Liver (tissue), 9 donors: Measurements from ENCODE around the gene TBX21. TPM values are rescaled to one million over a fixed set of nuclear protein-coding genes. Genes with fewer than 3 reads are reported as not detected.
A peak's percentile ranks its signal among the peaks of the same experiment; 100 is the strongest.

ENCODE experiments used
- DNase-seq: peaks from one replicate; pipeline ENCODE4 v3.0.0-alpha.2; 2017; ENCODE audit warnings: low spot score
- H3K27ac ChIP-seq, 2 donors: one replicate each; pipeline ENCODE4 v1.7.0; 2013; ENCODE audit warnings: inconsistent platforms in 2 of 2, low read length in 2 of 2, control low read depth in 1 of 2, low read depth in 1 of 2, mild to moderate bottlenecking in 1 of 2
- H3K27me3 ChIP-seq, 4 donors: one replicate each; pipeline versions ENCODE4 v1.6.1 to v1.7.0; 2013; ENCODE audit warnings: low read length in 3 of 4, inconsistent platforms in 1 of 4, mild to moderate bottlenecking in 1 of 4, moderate library complexity in 1 of 4; ENCODE audit not compliant: control insufficient read depth in 4 of 4, insufficient read depth in 4 of 4
- H3K36me3 ChIP-seq, 4 donors: one replicate each; pipeline versions ENCODE4 v1.6.1 to v1.7.0; 2013; ENCODE audit warnings: low read length in 3 of 4, mild to moderate bottlenecking in 3 of 4, low read depth in 1 of 4, moderate library complexity in 1 of 4; ENCODE audit not compliant: control insufficient read depth in 4 of 4, insufficient read depth in 3 of 4
- H3K4me1 ChIP-seq, 4 donors: one replicate each; pipeline versions ENCODE4 v1.6.1 to v1.7.0; 2013; ENCODE audit warnings: low read length in 3 of 4, mild to moderate bottlenecking in 3 of 4, moderate library complexity in 1 of 4; ENCODE audit not compliant: control insufficient read depth in 4 of 4, insufficient read depth in 4 of 4
- H3K4me3 ChIP-seq, 3 donors: one replicate each; pipeline versions ENCODE4 v1.6.1 to v1.7.0; 2013; ENCODE audit warnings: low read length in 3 of 3, control low read depth in 1 of 3, low read depth in 1 of 3, mild to moderate bottlenecking in 1 of 3
- H3K9ac ChIP-seq, 2 donors: one replicate each; pipeline ENCODE4 v1.7.0; 2013; ENCODE audit warnings: low read length in 2 of 2, mild to moderate bottlenecking in 2 of 2, moderate library complexity in 2 of 2, control low read depth in 1 of 2, low read depth in 1 of 2
- H3K9me3 ChIP-seq, 4 donors: one replicate each; pipeline versions ENCODE4 v1.6.1 to v1.7.0; 2013; ENCODE audit warnings: low read length in 3 of 4; ENCODE audit not compliant: control insufficient read depth in 4 of 4
- ATF3 ChIP-seq: IDR thresholded peaks from 2 replicates; pipeline ENCODE4 v1.6.1; 2016; ENCODE audit warnings: antibody characterized with exemption
- CTCF ChIP-seq: fragments of 150-350 bp; IDR thresholded peaks from 2 replicates; pipeline ENCODE4 v1.5.1; 2017; ENCODE audit warnings: improper control_type of control experiment, low read depth, low read length; ENCODE audit not compliant: missing input control
- RAD21 ChIP-seq, 2 donors: IDR thresholded peaks; 2 replicates each; pipeline ENCODE4 v1.6.1; 2016; ENCODE audit warnings: antibody characterized with exemption in 2 of 2, mild to moderate bottlenecking in 2 of 2
- TAF1 ChIP-seq: conservative IDR thresholded peaks from 2 replicates; pipeline ENCODE4 v1.6.1; 2016; ENCODE audit warnings: antibody characterized with exemption, mild to moderate bottlenecking
- WGBS: extraction: QIAGEN DNeasy Blood & Tissue Kit; methylation state at CpG from one replicate; pipeline ENCODE4 v1.1.7; 2013; 5-methylcytosine and 5-hydroxymethylcytosine counted together
- polyA plus RNA-seq, 2 donors: library from polyadenylated mRNA; stranded (reverse) in 1 of 2; unstranded in 1 of 2; fragments of 200-250 nt in 1 of 2; fragments of >200 nt in 1 of 2; fragmentation: Nextera tagmentation in 1 of 2; extraction: Ambion mirVana in 1 of 2; gene quantifications; one replicate each; pipeline versions ENCODE4 v1.2.1 to v1.2.3, GENCODE V29; 2013 to 2015
- total RNA-seq, 2 donors: library from RNA; depleted of rRNA; stranded (reverse); fragments of >200 nt; gene quantifications; one replicate each; pipeline ENCODE4 v1.2.3, GENCODE V29; 2014
- TF ChIP-seq, protein P1 (sequence below): IDR thresholded peaks from 2 replicates; pipeline ENCODE4 v1.6.1; 2016; ENCODE audit warnings: antibody characterized with exemption, mild to moderate bottlenecking
- donor health status: healthy.
- donor health status: healthy.
- donor health status: healthy.
- donor health status: healthy.
- donor health status: healthy.

Gene TBX21
- total and polyA plus RNA-seq, 4 donors, result 0.19 to 0.59 (median 0.25) TPM; not detected in 1

- H3K27me3 ChIP-seq, result peaks cover 0 to 8% (median 7%) of the 10 kb centered on the region in 4 donors
- 31% methylated on average over 45 of the region's 45 CpGs for WGBS
These were observed 45.2 kb downstream of the TBX21 start for GRCh38 chr17:47778184-47778635.

DNA sequence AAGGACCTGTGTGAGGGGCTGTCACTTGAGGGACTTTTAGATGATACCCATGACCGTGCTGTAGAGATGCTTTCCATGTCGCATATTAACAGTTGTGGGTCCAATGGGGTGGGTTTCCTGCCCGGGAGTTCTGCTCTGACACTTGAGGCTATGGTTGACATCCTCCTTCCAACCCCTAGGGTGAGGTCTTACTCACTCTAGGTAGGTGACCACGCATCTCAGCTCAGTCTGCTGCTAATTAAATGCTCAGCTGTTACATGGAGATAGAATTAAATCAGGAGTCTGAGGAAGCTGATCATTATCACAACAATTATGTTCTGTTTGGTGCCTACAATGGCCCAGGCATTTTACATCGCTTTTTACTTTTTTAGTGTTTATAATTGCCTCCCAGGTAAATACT is 48.4 kb downstream of the TBX21 start:
- H3K36me3 ChIP-seq, result no peaks in the 10 kb centered on the region
- no peak overlapping the region for H3K9ac ChIP-seq
- 64% methylated on average over 5 of the region's 5 CpGs for WGBS
- peaks cover 0 to 7% (median 0%) of the 10 kb centered on the region in 4 donors for H3K27me3 ChIP-seq
- H3K27ac ChIP-seq, result no peak overlapping the region
- H3K4me3 ChIP-seq, result no peak overlapping the region
- TF ChIP-seq ATF3 (no peak), TAF1 (no peak)
- TF ChIP-seq, protein P1, sequence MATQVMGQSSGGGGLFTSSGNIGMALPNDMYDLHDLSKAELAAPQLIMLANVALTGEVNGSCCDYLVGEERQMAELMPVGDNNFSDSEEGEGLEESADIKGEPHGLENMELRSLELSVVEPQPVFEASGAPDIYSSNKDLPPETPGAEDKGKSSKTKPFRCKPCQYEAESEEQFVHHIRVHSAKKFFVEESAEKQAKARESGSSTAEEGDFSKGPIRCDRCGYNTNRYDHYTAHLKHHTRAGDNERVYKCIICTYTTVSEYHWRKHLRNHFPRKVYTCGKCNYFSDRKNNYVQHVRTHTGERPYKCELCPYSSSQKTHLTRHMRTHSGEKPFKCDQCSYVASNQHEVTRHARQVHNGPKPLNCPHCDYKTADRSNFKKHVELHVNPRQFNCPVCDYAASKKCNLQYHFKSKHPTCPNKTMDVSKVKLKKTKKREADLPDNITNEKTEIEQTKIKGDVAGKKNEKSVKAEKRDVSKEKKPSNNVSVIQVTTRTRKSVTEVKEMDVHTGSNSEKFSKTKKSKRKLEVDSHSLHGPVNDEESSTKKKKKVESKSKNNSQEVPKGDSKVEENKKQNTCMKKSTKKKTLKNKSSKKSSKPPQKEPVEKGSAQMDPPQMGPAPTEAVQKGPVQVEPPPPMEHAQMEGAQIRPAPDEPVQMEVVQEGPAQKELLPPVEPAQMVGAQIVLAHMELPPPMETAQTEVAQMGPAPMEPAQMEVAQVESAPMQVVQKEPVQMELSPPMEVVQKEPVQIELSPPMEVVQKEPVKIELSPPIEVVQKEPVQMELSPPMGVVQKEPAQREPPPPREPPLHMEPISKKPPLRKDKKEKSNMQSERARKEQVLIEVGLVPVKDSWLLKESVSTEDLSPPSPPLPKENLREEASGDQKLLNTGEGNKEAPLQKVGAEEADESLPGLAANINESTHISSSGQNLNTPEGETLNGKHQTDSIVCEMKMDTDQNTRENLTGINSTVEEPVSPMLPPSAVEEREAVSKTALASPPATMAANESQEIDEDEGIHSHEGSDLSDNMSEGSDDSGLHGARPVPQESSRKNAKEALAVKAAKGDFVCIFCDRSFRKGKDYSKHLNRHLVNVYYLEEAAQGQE, result no peak
- no peak for DNase-seq
- no peaks in the 10 kb centered on the region for H3K9me3 ChIP-seq
- H3K4me1 ChIP-seq, result no peaks in the 10 kb centered on the region

More at GRCh38 chr17:47778184-47778635, 45.2 kb downstream of the TBX21 start:
- Histone ChIP-seq H3K9me3 (no peaks in the 10 kb centered on the region), H3K4me3 (no peak overlapping the region), H3K27ac (no peak overlapping the region), H3K36me3 (no peaks in the 10 kb centered on the region), H3K4me1 (no peaks in the 10 kb centered on the region), H3K9ac (no peak overlapping the region)
- no peak for TF ChIP-seq RAD21 (IDR thresholded peaks at IDR 0.05)
- no peak for TF ChIP-seq CTCF
- no peak for DNase-seq

DNA sequence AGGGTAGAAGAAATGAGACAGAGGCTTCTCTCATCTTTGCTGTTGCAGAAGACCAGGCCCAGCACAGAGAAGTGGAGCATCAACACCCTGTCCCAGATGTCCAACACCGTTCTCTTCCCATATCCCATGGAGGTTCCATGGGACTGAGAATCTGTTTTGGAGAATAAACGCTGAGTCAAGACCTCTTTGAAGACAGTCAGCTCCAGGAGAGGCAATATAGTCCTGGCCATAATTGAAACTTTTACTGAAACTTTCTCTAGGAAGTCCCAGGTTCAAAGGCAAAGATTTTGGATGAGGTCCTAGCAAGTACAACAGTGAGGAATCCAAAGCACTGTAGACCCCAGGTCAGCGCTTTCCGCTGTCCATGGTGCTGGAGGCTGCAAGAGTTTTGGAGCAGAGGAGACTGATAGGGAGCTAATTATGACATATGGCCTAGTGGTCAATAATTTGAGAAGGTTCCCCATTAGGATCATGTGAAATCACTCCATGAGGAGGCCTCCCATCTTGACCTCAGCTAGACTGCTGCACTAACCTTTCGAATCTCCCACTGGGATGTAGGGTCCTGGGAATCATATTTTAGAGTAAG is 52.6 kb downstream of the TBX21 start:
- Histone ChIP-seq H3K27me3 (peaks cover 0 to 15% (median 3%) of the 10 kb centered on the region in 4 donors), H3K9ac (no peak overlapping the region), H3K9me3 (no peaks in the 10 kb centered on the region), H3K4me1 (peaks cover 0 to 9% (median 4%) of the 10 kb centered on the region in 4 donors), H3K27ac (no peak overlapping the region), H3K4me3 (no peak overlapping the region), H3K36me3 (no peaks in the 10 kb centered on the region)
- WGBS, result 43% methylated on average over 5 of the region's 5 CpGs
- TF ChIP-seq, protein P1, result peak; percentile 98
- no peak for TF ChIP-seq RAD21 (IDR thresholded peaks at IDR 0.05)
- no peak for DNase-seq
